GM19372 (cell line): Measurements from ENCODE around the gene TAF6.

Source experiments
- ATAC-seq: cut with Tn5 transposase; IDR thresholded peaks from one replicate; pipeline ENCODE4 v1.9.1; 2021; ENCODE audit warnings: mild to moderate bottlenecking, low read depth, moderate library complexity; ENCODE audit not compliant: unreplicated experiment

The TAF6 gene

GRCh38 chr7:100098913-100099312, 20.2 kb downstream of the TAF6 start:
- no peak for ATAC-seq

- ATAC-seq: no peak
Observed at GRCh38 chr7:100095704-100096103, 23.5 kb downstream of the TAF6 start.

- no peak for ATAC-seq
Observed at GRCh38 chr7:100095289-100095688, 23.9 kb downstream of the TAF6 start.

- no peak for ATAC-seq
Observed at GRCh38 chr7:100093925-100094486, 25.2 kb downstream of the TAF6 start.

- ATAC-seq: no peak
Observed at GRCh38 chr7:100093498-100093897, 25.7 kb downstream of the TAF6 start.

GRCh38 chr7:100093054-100093453, 26.1 kb downstream of the TAF6 start:
- no peak for ATAC-seq

GRCh38 chr7:100091411-100092181, 27.6 kb downstream of the TAF6 start:
- no peak for ATAC-seq

GRCh38 chr7:100090527-100091410, 28.4 kb downstream of the TAF6 start:
- no peak for ATAC-seq

- no peak for ATAC-seq
Observed at GRCh38 chr7:100089458-100090196, 29.5 kb downstream of the TAF6 start.

- no peak for ATAC-seq
Observed at GRCh38 chr7:100088621-100089457, 30.3 kb downstream of the TAF6 start, which contains the start of gene COPS6. TSS of gene COPS6 (plus strand) at chr7:100088969. CDS start at chr7:100088991, 22 bp downstream.

- ATAC-seq: no peak
Observed at GRCh38 chr7:100088095-100088620, 31.0 kb downstream of the TAF6 start.

- ATAC-seq: no peak
Observed at GRCh38 chr7:100087055-100087750, 32.0 kb downstream of the TAF6 start.

GRCh38 chr7:100085515-100085914, 33.6 kb downstream of the TAF6 start:
- no peak for ATAC-seq

- ATAC-seq: no peak
Observed at GRCh38 chr7:100082978-100083377, 36.2 kb downstream of the TAF6 start.

GRCh38 chr7:100081535-100082102, 37.5 kb downstream of the TAF6 start, which contains the start of gene ZNF3:
TSS of gene ZNF3 (minus strand) at chr7:100081723. CDS start at chr7:100077357, 4,366 bp downstream.
- ATAC-seq: peak; percentile 79

GRCh38 chr7:100080907-100081534, 38.1 kb downstream of the TAF6 start:
- no peak for ATAC-seq

- ATAC-seq: no peak
Observed at GRCh38 chr7:100079024-100079560, 40.1 kb downstream of the TAF6 start.

GRCh38 chr7:100077205-100077604, 42.0 kb downstream of the TAF6 start:
- ATAC-seq: no peak
